Measurements from ENCODE around the gene OPCML. TPM values are rescaled to one million over a fixed set of nuclear protein-coding genes. Genes with fewer than 3 reads are reported as not detected.

The OPCML gene
- total and polyA plus RNA-seq, 2 donors from 2014 or later = 0.77 to 1.1 TPM

DNA sequence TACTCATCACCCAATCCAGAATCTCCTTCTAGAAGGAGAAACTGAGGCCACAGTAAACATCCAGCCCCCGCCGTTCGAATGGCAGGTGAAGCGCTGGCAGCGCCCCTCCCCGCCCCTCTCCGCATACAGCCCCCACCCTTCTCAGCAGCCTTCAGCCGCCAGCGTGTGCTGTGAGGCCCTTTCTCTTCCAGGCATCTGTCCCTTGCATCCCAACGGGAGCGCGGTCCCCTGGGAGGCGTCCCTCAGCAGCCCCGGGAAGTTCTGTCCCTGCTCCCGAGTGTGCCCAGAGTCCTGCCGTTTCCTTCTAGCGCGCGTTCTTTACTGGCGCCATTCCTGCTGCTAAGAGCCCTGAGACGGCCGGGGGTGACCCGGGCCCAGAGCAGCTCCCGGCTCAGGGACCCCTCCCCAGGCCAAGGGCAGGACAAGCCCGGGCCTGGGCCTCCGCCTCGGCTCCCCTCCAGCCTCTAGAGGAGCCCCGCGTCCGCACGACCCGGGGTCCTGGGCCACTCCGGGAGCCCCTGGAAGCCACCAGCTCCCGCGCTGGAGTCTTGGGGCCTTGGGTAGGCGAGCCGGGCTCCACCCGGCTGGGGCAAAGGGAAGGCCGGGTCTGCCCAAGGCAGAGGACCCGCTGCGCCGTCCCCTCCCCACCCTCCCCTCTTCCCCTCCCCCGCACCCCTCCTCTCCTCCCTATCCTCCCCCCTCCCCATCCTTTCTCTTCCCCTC, 450.4 kb downstream of the OPCML start:
- Histone ChIP-seq H3K9me3 (ENCODE audit: control insufficient read depth in 2 of 3, insufficient read depth in 1 of 3, low read length in 3 of 3) (no peaks in the 10 kb centered on the region), H3K27ac (ENCODE audit: low read depth in 2 of 2, low read length in 2 of 2) (no peak overlapping the region), H3K9ac (ENCODE audit: low read length in 3 of 3) (no peak overlapping the region), H3K4me1 (ENCODE audit: control insufficient read depth in 2 of 3, insufficient read depth in 2 of 3, low read depth in 1 of 3, low read length in 3 of 3) (no peaks in the 10 kb centered on the region), H3K4me3 (ENCODE audit: low read length in 3 of 3) (no peak overlapping the region), H3K36me3 (ENCODE audit: control insufficient read depth in 2 of 3, insufficient read depth in 3 of 3, low read length in 3 of 3) (no peaks in the 10 kb centered on the region), H3K27me3 (ENCODE audit: control insufficient read depth, insufficient read depth, low read length) (peaks cover 16% of the 10 kb centered on the region)
- intact Hi-C loops (cut with DNase I) = no loop called here
- TF ChIP-seq, protein P1, sequence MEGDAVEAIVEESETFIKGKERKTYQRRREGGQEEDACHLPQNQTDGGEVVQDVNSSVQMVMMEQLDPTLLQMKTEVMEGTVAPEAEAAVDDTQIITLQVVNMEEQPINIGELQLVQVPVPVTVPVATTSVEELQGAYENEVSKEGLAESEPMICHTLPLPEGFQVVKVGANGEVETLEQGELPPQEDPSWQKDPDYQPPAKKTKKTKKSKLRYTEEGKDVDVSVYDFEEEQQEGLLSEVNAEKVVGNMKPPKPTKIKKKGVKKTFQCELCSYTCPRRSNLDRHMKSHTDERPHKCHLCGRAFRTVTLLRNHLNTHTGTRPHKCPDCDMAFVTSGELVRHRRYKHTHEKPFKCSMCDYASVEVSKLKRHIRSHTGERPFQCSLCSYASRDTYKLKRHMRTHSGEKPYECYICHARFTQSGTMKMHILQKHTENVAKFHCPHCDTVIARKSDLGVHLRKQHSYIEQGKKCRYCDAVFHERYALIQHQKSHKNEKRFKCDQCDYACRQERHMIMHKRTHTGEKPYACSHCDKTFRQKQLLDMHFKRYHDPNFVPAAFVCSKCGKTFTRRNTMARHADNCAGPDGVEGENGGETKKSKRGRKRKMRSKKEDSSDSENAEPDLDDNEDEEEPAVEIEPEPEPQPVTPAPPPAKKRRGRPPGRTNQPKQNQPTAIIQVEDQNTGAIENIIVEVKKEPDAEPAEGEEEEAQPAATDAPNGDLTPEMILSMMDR (IDR thresholded peaks at IDR 0.05; ENCODE audit: borderline replicate concordance, extremely low read depth, insufficient read depth) = no peak
- DNase-seq (no peak), FAIRE-seq (no peak)

DNA sequence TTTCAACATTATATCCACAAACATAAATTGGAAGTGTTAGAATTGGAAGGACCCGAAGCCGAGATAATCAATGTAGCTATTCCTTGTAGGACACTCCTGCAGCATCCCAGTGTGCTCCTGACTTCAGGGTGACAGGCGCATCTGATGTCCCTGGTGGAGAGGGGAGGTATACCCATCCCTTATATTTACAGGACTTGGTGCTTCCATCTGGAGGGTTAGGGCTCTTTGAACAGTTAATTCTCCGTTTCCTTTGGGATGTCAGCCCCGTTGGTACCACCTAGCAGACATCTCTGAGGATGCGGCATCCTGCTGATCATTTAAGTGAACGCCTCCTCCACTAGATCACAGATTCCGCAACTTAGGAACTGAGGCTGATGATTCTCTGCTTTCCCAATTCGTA, 451.3 kb downstream of the OPCML start:
- no peak overlapping the region for H3K27ac ChIP-seq (ENCODE audit: low read depth in 2 of 2, low read length in 2 of 2)
- H3K4me3 ChIP-seq (ENCODE audit: low read length in 3 of 3) = no peak overlapping the region
- TF ChIP-seq, protein P1 (IDR thresholded peaks at IDR 0.05; ENCODE audit: borderline replicate concordance, extremely low read depth, insufficient read depth) = no peak
- intact Hi-C loops (cut with DNase I) = no loop called here
- peaks cover 16% of the 10 kb centered on the region for H3K27me3 ChIP-seq (ENCODE audit: control insufficient read depth, insufficient read depth, low read length)
- no peaks in the 10 kb centered on the region for H3K36me3 ChIP-seq (ENCODE audit: control insufficient read depth in 2 of 3, insufficient read depth in 3 of 3, low read length in 3 of 3)
- no peaks in the 10 kb centered on the region for H3K4me1 ChIP-seq (ENCODE audit: control insufficient read depth in 2 of 3, insufficient read depth in 2 of 3, low read depth in 1 of 3, low read length in 3 of 3)
- no peak for FAIRE-seq
- no peak for DNase-seq
- no peaks in the 10 kb centered on the region for H3K9me3 ChIP-seq (ENCODE audit: control insufficient read depth in 2 of 3, insufficient read depth in 1 of 3, low read length in 3 of 3)
- H3K9ac ChIP-seq (ENCODE audit: low read length in 3 of 3) = no peak overlapping the region

DNA sequence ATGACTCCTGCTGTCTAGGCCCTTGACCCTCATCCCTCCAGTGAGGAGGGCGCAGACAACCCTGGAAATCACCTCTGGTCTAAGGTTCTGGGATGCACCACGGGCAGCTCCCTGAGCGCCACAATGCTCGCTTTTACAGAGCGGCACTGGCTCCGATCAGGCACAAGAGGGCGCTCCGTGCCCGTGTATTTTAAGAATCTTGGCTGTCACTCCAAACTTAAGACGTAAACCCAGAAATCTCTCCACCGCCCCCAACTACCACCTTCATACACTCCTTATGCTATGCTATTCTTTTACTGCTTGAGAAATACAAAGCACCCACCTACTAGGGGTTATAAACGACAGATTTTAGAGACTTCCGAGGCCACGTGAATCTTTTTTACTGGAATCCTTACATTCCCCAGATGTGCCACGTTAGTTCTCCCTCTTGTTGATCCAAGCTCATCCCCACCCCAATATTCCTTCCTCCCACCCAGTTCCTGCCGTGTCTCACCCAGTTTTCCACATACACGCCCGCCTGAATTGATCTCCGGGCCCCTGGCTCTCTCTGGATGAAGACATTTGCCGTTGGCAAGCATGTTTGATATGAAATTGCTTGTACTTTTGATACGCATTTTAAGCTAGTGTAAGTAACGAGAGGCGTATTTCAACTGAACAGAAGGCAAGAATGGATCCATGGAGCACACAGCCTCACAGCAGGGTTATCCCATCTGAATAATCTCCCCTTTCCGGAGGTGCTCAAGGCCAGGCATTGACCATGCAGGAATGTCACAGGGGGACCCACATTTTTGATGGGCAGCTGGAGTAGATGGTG, 453.5 kb downstream of the OPCML start:
- H3K27ac ChIP-seq (ENCODE audit: low read depth in 2 of 2, low read length in 2 of 2) = no peak overlapping the region
- H3K9me3 ChIP-seq (ENCODE audit: control insufficient read depth in 2 of 3, insufficient read depth in 1 of 3, low read length in 3 of 3) = no peaks in the 10 kb centered on the region
- DNase-seq (peak in 3 of 5 donors; percentile 57 to 64 (median 57)), FAIRE-seq (no peak)
- H3K27me3 ChIP-seq (ENCODE audit: control insufficient read depth, insufficient read depth, low read length) = peaks cover 12% of the 10 kb centered on the region
- intact Hi-C loops (cut with DNase I) = no loop called here
- no peak overlapping the region for H3K9ac ChIP-seq (ENCODE audit: low read length in 3 of 3)
- H3K4me1 ChIP-seq (ENCODE audit: control insufficient read depth in 2 of 3, insufficient read depth in 2 of 3, low read depth in 1 of 3, low read length in 3 of 3) = no peaks in the 10 kb centered on the region
- TF ChIP-seq, protein P1 (IDR thresholded peaks at IDR 0.05; ENCODE audit: borderline replicate concordance, extremely low read depth, insufficient read depth) = peak; percentile 75
- H3K4me3 ChIP-seq (ENCODE audit: low read length in 3 of 3) = no peak overlapping the region
- H3K36me3 ChIP-seq (ENCODE audit: control insufficient read depth in 2 of 3, insufficient read depth in 3 of 3, low read length in 3 of 3) = no peaks in the 10 kb centered on the region

Measured in kidney (tissue), 14 donors.